ENCODE measurements around the gene ITGA7. TPM values are rescaled to one million over a fixed set of nuclear protein-coding genes. Genes with fewer than 3 reads are reported as not detected.

Gene ITGA7
- total and polyA plus RNA-seq, 2 of the 4 experiments (the other 2 are of a cell fraction): 3.9 to 15.7 TPM

GRCh38 chr12:55718624-55719275 is 11.0 kb upstream of the ITGA7 start:
- Histone ChIP-seq H3K4ac (ENCODE audit: low read depth, low read length) (peak overlapping the region; percentile 68; the same call in 1 of the 2 replicates), H4K8ac (ENCODE audit: low read depth in 2 of 2, low read length in 2 of 2) (peak overlapping the region in 1 of 2 experiments; percentile 66; a peak in 1 of 4 replicates), H2BK20ac (ENCODE audit: low read depth, low read length) (no peak overlapping the region), H4K5ac (ENCODE audit: low read depth, low read length) (no peak overlapping the region), H3K4me1 (ENCODE audit: control insufficient read depth, insufficient read depth, low read length) (peaks cover 36% of the 10 kb centered on the region), H3K79me1 (ENCODE audit: low read depth in 1 of 2, low read length in 2 of 2) (peaks cover 17 to 62% of the 10 kb centered on the region in 2 experiments), H2AFZ (replicated peaks; ENCODE audit: low read length, poor library complexity) (no peak overlapping the region), H3K18ac (ENCODE audit: low read depth, low read length) (no peak overlapping the region), H3K9me3 (ENCODE audit: control insufficient read depth, insufficient read depth, low read length) (no peaks in the 10 kb centered on the region), H2AK5ac (ENCODE audit: low read depth, low read length) (peak overlapping the region; percentile 86), H3K9me1 (ENCODE audit: insufficient read depth, low read length) (peaks cover 32% of the 10 kb centered on the region), H4K91ac (ENCODE audit: insufficient read depth, low read depth, low read length) (peak overlapping the region; percentile 57; the same call in 1 of the 2 replicates), H2BK120ac (ENCODE audit: low read depth, low read length) (peak overlapping the region; percentile 62; the same call in 1 of the 2 replicates), H3K56ac (ENCODE audit: extremely low read depth, insufficient read depth, low read length) (no peak overlapping the region), H4K20me1 (ENCODE audit: insufficient read depth, low read length) (peaks cover 24% of the 10 kb centered on the region), H3K9ac (ENCODE audit: low read depth, low read length) (no peak overlapping the region), H2AK9ac (replicated peaks; ENCODE audit: low read depth, low read length, poor library complexity) (peak overlapping the region; percentile 37), H3K27ac (ENCODE audit: insufficient read depth, low read length) (no peak overlapping the region), H3K4me3 (ENCODE audit: insufficient read depth, low read depth, low read length) (no peak overlapping the region), H3K36me3 (ENCODE audit: control insufficient read depth, insufficient read depth, low read length) (peaks cover 10% of the 10 kb centered on the region), H3K27me3 (ENCODE audit: control insufficient read depth, insufficient read depth, low read length) (no peaks in the 10 kb centered on the region), H2BK15ac (ENCODE audit: low read depth, low read length) (no peak overlapping the region), H3K4me2 (ENCODE audit: low read depth, low read length) (no peak overlapping the region), H3K14ac (replicated peaks; ENCODE audit: low read depth, low read length) (no peak overlapping the region), H2BK5ac (ENCODE audit: low read depth, low read length, poor library complexity, severe bottlenecking) (peak overlapping the region; percentile 71), H3K23ac (ENCODE audit: low read depth, low read length) (peak overlapping the region; percentile 57; the same call in 1 of the 2 replicates)
- ChIA-PET CTCF (interaction anchor here (0.5 kb wide), 1 partner anchor 134 kb away, joined by 3 read pairs; no protein-coding TSS in a partner anchor), POLR2A (ENCODE audit: unreplicated experiment) (no interaction called here)
- 50% methylated on average over 1 of the region's 4 CpGs; no CpG with 5 or more reads in 1 of the 2 experiments for WGBS, 2 experiments (ENCODE audit: extremely low coverage in 2 of 2, insufficient read length in 1 of 2)
- intact Hi-C loops (cut with micrococcal nuclease) (no loop called here), dilution Hi-C loops (cut with HindIII; ENCODE audit: low sequenced_read_pairs, unreplicated experiment) (no loop called here), in situ Hi-C loops (cut with MboI; ENCODE audit: low sequenced_read_pairs) (no loop called here)
- no TSS peak for BruUV-seq (replicated peaks)
- ATAC-seq (ENCODE audit: low read depth) (no peak), DNase-seq (no peak)
- no peak for TF ChIP-seq CHD1 (IDR thresholded peaks at IDR 0.05; ENCODE audit: low read depth, low read length)
- no peak for TF ChIP-seq RAD21 (IDR thresholded peaks at IDR 0.05; ENCODE audit: low read length)
- TF ChIP-seq RFX5 (IDR thresholded peaks at IDR 0.05; ENCODE audit: low read depth, low read length): no peak
- TF ChIP-seq BHLHE40 (IDR thresholded peaks at IDR 0.05; ENCODE audit: low read depth, low read length): no peak
- no peak for TF ChIP-seq CEBPB (IDR thresholded peaks at IDR 0.05; ENCODE audit: low read depth, low read length)
- no peak for TF ChIP-seq RCOR1 (IDR thresholded peaks at IDR 0.05; ENCODE audit: insufficient replicate concordance, low read length)
- no peak for TF ChIP-seq SMC3 (IDR thresholded peaks at IDR 0.05; ENCODE audit: low read depth, low read length)
- no peak for TF ChIP-seq ELK1 (IDR thresholded peaks at IDR 0.05; ENCODE audit: borderline replicate concordance, low read depth, low read length)
- TF ChIP-seq USF2 (IDR thresholded peaks at IDR 0.05; ENCODE audit: low read depth, low read length): no peak
- no peak for TF ChIP-seq NFE2L2 (IDR thresholded peaks at IDR 0.05; ENCODE audit: low read depth, low read length)
- TF ChIP-seq MXI1 (IDR thresholded peaks at IDR 0.05; ENCODE audit: borderline replicate concordance, low read depth, low read length): no peak
- TF ChIP-seq POLR2A (IDR thresholded peaks at IDR 0.05; ENCODE audit: low read depth, low read length): no peak
- no peak for TF ChIP-seq CTCF (conservative IDR thresholded peaks at IDR 0.05; ENCODE audit: low read depth, low read length)
- TF ChIP-seq MAZ (IDR thresholded peaks at IDR 0.05; ENCODE audit: borderline replicate concordance, low read depth, low read length): no peak
- TF ChIP-seq MAFK (IDR thresholded peaks at IDR 0.05; ENCODE audit: low read depth, low read length): no peak

All from IMR-90 (cell line).